C4-2B (cell line): Measurements from ENCODE around the gene GALNT9.

Source experiments
- CTCF ChIP-seq: fragments of 450-650 bp; conservative IDR thresholded peaks from 2 replicates; pipeline ENCODE4 v1.5.1; 2017; ENCODE audit warnings: mild to moderate bottlenecking
- ZFX ChIP-seq: fragments of 450-650 bp; IDR thresholded peaks from 2 replicates; pipeline ENCODE4 v1.6.1; 2017

- peak; percentile 92 for TF ChIP-seq CTCF
- no peak for TF ChIP-seq ZFX
These were observed 175.7 kb downstream of the GALNT9 start for GRCh38 chr12:132153501-132154340.
